Activated CD8-positive, alpha-beta T cell treated with anti-CD3 and anti-CD28 coated beads, Interleukin-2, amount 10 ng/mL, durations not matched to agents 7 days and 5 days (primary cell): ENCODE results near the gene LONRF2. TPM values are rescaled to one million over a fixed set of nuclear protein-coding genes. Genes with fewer than 3 reads are reported as not detected.

Experiments used
- ATAC-seq: fragments of 150-1000 bp; cut with Tn5 transposase; one replicate; pipeline ENCODE4 v1.10.0; 2021; ENCODE audit warnings: moderate library complexity
- CTCF ChIA-PET: fragments of 350-600 bp; sonication (Branson Sonifier 250); formaldehyde crosslinking; loops from one replicate; lab custom pipeline; 2021; ENCODE audit warnings: antibody characterized with exemption; lab: Charles Lee
- POLR2A ChIA-PET: fragments of 350-600 bp; sonication (Branson Sonifier 250); formaldehyde crosslinking; loops from one replicate; lab custom pipeline; 2021; ENCODE audit warnings: antibody characterized with exemption; lab: Charles Lee
- DNase-seq: peaks from one replicate; pipeline ENCODE4 v3.0.0-alpha.2; 2020
- H3K27ac Mint-ChIP-seq: one replicate; pipeline ENCODE4 v1.8.0; 2021; ENCODE audit warnings: mild to moderate bottlenecking, mixed read lengths
- H3K27me3 Mint-ChIP-seq: one replicate; pipeline ENCODE4 v1.8.0; 2021; ENCODE audit warnings: low read depth, mixed read lengths
- H3K36me3 Mint-ChIP-seq: one replicate; pipeline ENCODE4 v1.8.0; 2021; ENCODE audit warnings: low read depth, mixed read lengths
- H3K4me1 Mint-ChIP-seq: one replicate; pipeline ENCODE4 v1.8.0; 2021; ENCODE audit warnings: low read depth, mixed read lengths
- H3K4me3 Mint-ChIP-seq: one replicate; pipeline ENCODE4 v1.8.0; 2021; ENCODE audit warnings: mild to moderate bottlenecking, mixed read lengths
- H3K9me3 Mint-ChIP-seq: one replicate; pipeline ENCODE4 v1.8.0; 2022; ENCODE audit warnings: mixed read lengths; ENCODE audit not compliant: insufficient read depth
- total RNA-seq, 2 experiments: library from RNA; stranded (reverse); gene quantifications; one replicate each; pipeline ENCODE4 v1.2.3, GENCODE V29; 2021

Gene LONRF2
- total RNA-seq, 2 experiments from 2014 or later = 0.05 to 0.11 TPM

GRCh38 chr2:100273387-100273786 is 48.9 kb downstream of the LONRF2 start:
- POLR2A ChIA-PET = no interaction called here
- peaks cover 3% of the 10 kb centered on the region for H3K27me3 Mint-ChIP-seq
- CTCF ChIA-PET = interaction anchor here (1.4 to 5.5 kb wide), 3 partner anchors 11 to 108 kb away, joined by 5 to 30 read pairs (median 6); no protein-coding TSS in a partner anchor
- H3K9me3 Mint-ChIP-seq = no peaks in the 10 kb centered on the region
- no peak for DNase-seq
- H3K4me3 Mint-ChIP-seq = no peak overlapping the region
- H3K36me3 Mint-ChIP-seq = no peaks in the 10 kb centered on the region
- H3K27ac Mint-ChIP-seq = no peak overlapping the region
- no peak for ATAC-seq
- peaks cover 14% of the 10 kb centered on the region for H3K4me1 Mint-ChIP-seq

GRCh38 chr2:100272841-100273329 is 49.4 kb downstream of the LONRF2 start:
- POLR2A ChIA-PET = no interaction called here

GRCh38 chr2:100271210-100271609 is 51.1 kb downstream of the LONRF2 start:
- H3K4me1 Mint-ChIP-seq = peaks cover 11% of the 10 kb centered on the region
- ChIA-PET POLR2A (interaction anchor here (0.6 kb wide), 1 partner anchor 29 kb away, joined by 3 read pairs; no protein-coding TSS in a partner anchor), CTCF (interaction anchor here (5.5 kb wide), 1 partner anchor 9 kb away, joined by 30 read pairs; no protein-coding TSS in a partner anchor)
- no peak overlapping the region for H3K27ac Mint-ChIP-seq
- ATAC-seq (no peak), DNase-seq (no peak)
- no peak overlapping the region for H3K4me3 Mint-ChIP-seq
- no peaks in the 10 kb centered on the region for H3K36me3 Mint-ChIP-seq
- no peaks in the 10 kb centered on the region for H3K9me3 Mint-ChIP-seq
- H3K27me3 Mint-ChIP-seq = no peaks in the 10 kb centered on the region

More at GRCh38 chr2:100272841-100273329, 49.4 kb downstream of the LONRF2 start:
- DNase-seq (no peak), ATAC-seq (no peak)
- Mint-ChIP-seq H3K4me3 (no peak overlapping the region), H3K27me3 (peaks cover 2% of the 10 kb centered on the region), H3K27ac (no peak overlapping the region), H3K9me3 (no peaks in the 10 kb centered on the region), H3K36me3 (no peaks in the 10 kb centered on the region), H3K4me1 (peaks cover 11% of the 10 kb centered on the region)
- CTCF ChIA-PET = interaction anchor here (1.6 to 5.5 kb wide), 2 partner anchors 10 to 14 kb away, joined by 6 to 30 read pairs; no protein-coding TSS in a partner anchor

GRCh38 chr2:100270381-100271146 is 51.7 kb downstream of the LONRF2 start:
- DNase-seq = no peak
- CTCF ChIA-PET = interaction anchor here (2.1 to 5.5 kb wide), 2 partner anchors 8 to 111 kb away, joined by 11 to 30 read pairs; no protein-coding TSS in a partner anchor
- no peak overlapping the region for H3K4me3 Mint-ChIP-seq
- no peak for ATAC-seq
- no peaks in the 10 kb centered on the region for H3K36me3 Mint-ChIP-seq
- POLR2A ChIA-PET = no interaction called here
- H3K27me3 Mint-ChIP-seq = no peaks in the 10 kb centered on the region
- no peaks in the 10 kb centered on the region for H3K9me3 Mint-ChIP-seq
- H3K4me1 Mint-ChIP-seq = peaks cover 11% of the 10 kb centered on the region
- no peak overlapping the region for H3K27ac Mint-ChIP-seq

- H3K27ac Mint-ChIP-seq = no peak overlapping the region
- peaks cover 11% of the 10 kb centered on the region for H3K4me1 Mint-ChIP-seq
- DNase-seq (no peak), ATAC-seq (no peak)
- ChIA-PET CTCF (interaction anchor here (2.1 kb wide), 1 partner anchor 111 kb away, joined by 11 read pairs; no protein-coding TSS in a partner anchor), POLR2A (interaction anchor here (0.6 kb wide), 1 partner anchor 608 kb away, joined by 3 read pairs; no protein-coding TSS in a partner anchor)
- H3K9me3 Mint-ChIP-seq = no peaks in the 10 kb centered on the region
- no peaks in the 10 kb centered on the region for H3K36me3 Mint-ChIP-seq
- H3K27me3 Mint-ChIP-seq = no peaks in the 10 kb centered on the region
- no peak overlapping the region for H3K4me3 Mint-ChIP-seq
Observed at GRCh38 chr2:100269889-100270288, 52.4 kb downstream of the LONRF2 start.

GRCh38 chr2:100268986-100269385 is 53.3 kb downstream of the LONRF2 start:
- H3K4me3 Mint-ChIP-seq = no peak overlapping the region
- H3K36me3 Mint-ChIP-seq = no peaks in the 10 kb centered on the region
- no peak overlapping the region for H3K27ac Mint-ChIP-seq
- ATAC-seq = no peak
- POLR2A ChIA-PET = no interaction called here
- H3K27me3 Mint-ChIP-seq = no peaks in the 10 kb centered on the region
- no peak for DNase-seq
- H3K9me3 Mint-ChIP-seq = no peaks in the 10 kb centered on the region
- peaks cover 4% of the 10 kb centered on the region for H3K4me1 Mint-ChIP-seq
- CTCF ChIA-PET = interaction anchor here (2.1 kb wide), 1 partner anchor 112 kb away, joined by 11 read pairs; no protein-coding TSS in a partner anchor

- ChIA-PET POLR2A (no interaction called here), CTCF (no interaction called here)
- no peak overlapping the region for H3K27ac Mint-ChIP-seq
- no peaks in the 10 kb centered on the region for H3K9me3 Mint-ChIP-seq
- no peak overlapping the region for H3K4me3 Mint-ChIP-seq
- ATAC-seq (no peak), DNase-seq (no peak)
- no peaks in the 10 kb centered on the region for H3K36me3 Mint-ChIP-seq
- peaks cover 2% of the 10 kb centered on the region for H3K4me1 Mint-ChIP-seq
- no peaks in the 10 kb centered on the region for H3K27me3 Mint-ChIP-seq
Observed at GRCh38 chr2:100267751-100268150, 54.5 kb downstream of the LONRF2 start.

GRCh38 chr2:100266126-100266525 is 56.2 kb downstream of the LONRF2 start:
- no peaks in the 10 kb centered on the region for H3K27me3 Mint-ChIP-seq
- no peaks in the 10 kb centered on the region for H3K36me3 Mint-ChIP-seq
- no peak overlapping the region for H3K27ac Mint-ChIP-seq
- ATAC-seq (no peak), DNase-seq (no peak)
- H3K4me3 Mint-ChIP-seq = no peak overlapping the region
- CTCF ChIA-PET = interaction anchor here (8.7 kb wide), 1 partner anchor 114 kb away, joined by 227 read pairs; no protein-coding TSS in a partner anchor
- peaks cover 2% of the 10 kb centered on the region for H3K4me1 Mint-ChIP-seq
- no peaks in the 10 kb centered on the region for H3K9me3 Mint-ChIP-seq
- POLR2A ChIA-PET = no interaction called here

GRCh38 chr2:100265226-100265625 is 57.1 kb downstream of the LONRF2 start:
- POLR2A ChIA-PET = no interaction called here
- H3K4me1 Mint-ChIP-seq = peaks cover 2% of the 10 kb centered on the region
- CTCF ChIA-PET = interaction anchor here (8.7 kb wide), 1 partner anchor 115 kb away, joined by 227 read pairs; no protein-coding TSS in a partner anchor

GRCh38 chr2:100264651-100265050 is 57.6 kb downstream of the LONRF2 start:
- no peaks in the 10 kb centered on the region for H3K9me3 Mint-ChIP-seq
- DNase-seq (no peak), ATAC-seq (no peak)
- H3K36me3 Mint-ChIP-seq = no peaks in the 10 kb centered on the region
- no peak overlapping the region for H3K4me3 Mint-ChIP-seq
- H3K4me1 Mint-ChIP-seq = peaks cover 2% of the 10 kb centered on the region
- H3K27ac Mint-ChIP-seq = no peak overlapping the region
- ChIA-PET CTCF (interaction anchor here (8.7 kb wide), 1 partner anchor 115 kb away, joined by 227 read pairs; no protein-coding TSS in a partner anchor), POLR2A (no interaction called here)
- no peaks in the 10 kb centered on the region for H3K27me3 Mint-ChIP-seq

More at GRCh38 chr2:100265226-100265625, 57.1 kb downstream of the LONRF2 start:
- Mint-ChIP-seq H3K36me3 (no peaks in the 10 kb centered on the region), H3K4me3 (no peak overlapping the region), H3K9me3 (no peaks in the 10 kb centered on the region), H3K27me3 (no peaks in the 10 kb centered on the region), H3K27ac (no peak overlapping the region)
- DNase-seq = no peak
- ATAC-seq = no peak

GRCh38 chr2:100264121-100264520 is 58.2 kb downstream of the LONRF2 start:
- ChIA-PET POLR2A (no interaction called here), CTCF (interaction anchor here (2.0 to 8.7 kb wide), 3 partner anchors 24 to 116 kb away, joined by 5 to 227 read pairs (median 20); no protein-coding TSS in a partner anchor)
- H3K27ac Mint-ChIP-seq = no peak overlapping the region

More at GRCh38 chr2:100264121-100264520, 58.2 kb downstream of the LONRF2 start:
- Mint-ChIP-seq H3K4me3 (no peak overlapping the region), H3K36me3 (no peaks in the 10 kb centered on the region), H3K4me1 (peaks cover 2% of the 10 kb centered on the region), H3K27me3 (no peaks in the 10 kb centered on the region), H3K9me3 (no peaks in the 10 kb centered on the region)
- ATAC-seq = no peak
- DNase-seq = no peak
